PC-9 (cell line): ENCODE data around the gene HNF1A. TPM values are rescaled to one million over a fixed set of nuclear protein-coding genes. Genes with fewer than 3 reads are reported as not detected.

Experiments
- BruUV-seq: library from RNA; stranded (reverse); fragments of 400-500 nt; replicated peaks from 2 replicates; lab custom pipeline; 2021; lab: Mats Ljungman, UMichigan
- CTCF ChIA-PET: fragments of 300-600 bp; sonication (Branson Sonifier 250); formaldehyde crosslinking; loops from one replicate; lab custom pipeline; 2022; ENCODE audit warnings: antibody characterized with exemption; lab: Charles Lee
- POLR2A ChIA-PET: fragments of 300-600 bp; sonication (Branson Sonifier 250); formaldehyde crosslinking; loops from one replicate; lab custom pipeline; 2022; ENCODE audit warnings: antibody characterized with exemption; ENCODE audit not compliant: unreplicated experiment; lab: Charles Lee
- DNase-seq, 2 experiments: peaks; one replicate each; pipeline versions ENCODE4 v3.0.0 to v3.0.0-alpha.2; 2015 to 2022; ENCODE audit warnings: mixed read lengths in 1 of 2
- H2AFZ ChIP-seq: fragments of 200-600 bp; sonication (generic); 2 replicates; pipeline ENCODE4 v1.8.1; 2017; ENCODE audit warnings: antibody characterized with exemption
- H3F3A ChIP-seq: fragments of 200-600 bp; sonication (generic); 2 replicates; pipeline ENCODE4 v1.8.1; 2017; ENCODE audit warnings: antibody characterized with exemption, mild to moderate bottlenecking, low read depth; ENCODE audit not compliant: insufficient read depth
- H3K27ac ChIP-seq: fragments of 200-600 bp; sonication (generic); 2 replicates; pipeline ENCODE4 v1.6.1; 2016; ENCODE audit warnings: mixed run types
- H3K27me3 ChIP-seq: fragments of 200-600 bp; sonication (generic); 2 replicates; pipeline ENCODE4 v1.6.1; 2016; ENCODE audit warnings: low read depth, mixed run types; ENCODE audit not compliant: insufficient read depth
- H3K36me3 ChIP-seq: fragments of 200-600 bp; sonication (generic); 2 replicates; pipeline ENCODE4 v1.6.1; 2016; ENCODE audit warnings: low read depth, mixed run types
- H3K4me1 ChIP-seq: fragments of 200-600 bp; sonication (generic); replicated peaks from 2 replicates; pipeline ENCODE4 v1.6.1; 2016; ENCODE audit warnings: mixed run types; ENCODE audit not compliant: insufficient read depth
- H3K4me2 ChIP-seq: fragments of 200-600 bp; sonication (generic); 2 replicates; pipeline ENCODE4 v1.6.1; 2017; ENCODE audit warnings: mixed run types
- H3K4me3 ChIP-seq: fragments of 200-600 bp; sonication (generic); 2 replicates; pipeline ENCODE4 v1.6.1; 2016; ENCODE audit warnings: mixed run types
- H3K79me2 ChIP-seq: fragments of 200-600 bp; sonication (generic); 2 replicates; pipeline ENCODE4 v1.6.1; 2017; ENCODE audit warnings: low read depth, mixed run types
- H3K9me2 ChIP-seq: fragments of 200-600 bp; sonication (generic); 2 replicates; pipeline ENCODE4 v1.8.1; 2017; ENCODE audit warnings: mild to moderate bottlenecking; ENCODE audit not compliant: insufficient read depth
- H3K9me3 ChIP-seq: fragments of 200-600 bp; sonication (generic); 2 replicates; pipeline ENCODE4 v1.8.1; 2016; ENCODE audit warnings: low read depth; ENCODE audit not compliant: insufficient read depth
- H4K20me1 ChIP-seq: fragments of 200-600 bp; sonication (generic); 2 replicates; pipeline ENCODE4 v1.8.1; 2017; ENCODE audit not compliant: insufficient read depth
- EZH2 ChIP-seq: fragments of 200-600 bp; sonication (generic); IDR thresholded peaks from 2 replicates; pipeline ENCODE4 v1.8.0; 2017; ENCODE audit warnings: antibody characterized with exemption, low read depth
- intact Hi-C: fragments of 100-400 bp; cut with micrococcal nuclease; formaldehyde crosslinking; loops from one replicate; pipeline ENCODE4 v1.10.0; 2022; ENCODE audit not compliant: unreplicated experiment
- total RNA-seq: library from RNA; stranded (reverse); gene quantifications from 2 replicates; pipeline ENCODE4 v1.2.3, GENCODE V29; 2021
- TF ChIP-seq, protein P1 (sequence below): fragments of 200-600 bp; sonication (generic); conservative IDR thresholded peaks from 2 replicates; pipeline ENCODE4 v1.6.1; 2017; ENCODE audit warnings: mixed run types, antibody characterized with exemption, mild to moderate bottlenecking, moderate library complexity

HNF1A gene
- total RNA-seq, 1 experiment from 2014 or later: not detected

- H3K9me3 ChIP-seq: no peaks in the 10 kb centered on the region
- DNase-seq: peak; percentile 81
- POLR2A ChIA-PET: interaction anchor here (0.8 kb wide), 1 partner anchor 707 kb away, joined by 5 read pairs; no protein-coding TSS in a partner anchor
- peak within 1 kb of the TSS; percentile 66 for H3K4me3 ChIP-seq
- CTCF ChIA-PET: no interaction called here
- no peaks in the 10 kb centered on the region for H3F3A ChIP-seq
- BruUV-seq: TSS peak; percentile 59
- TF ChIP-seq EZH2: no peak
- TF ChIP-seq, protein P1, sequence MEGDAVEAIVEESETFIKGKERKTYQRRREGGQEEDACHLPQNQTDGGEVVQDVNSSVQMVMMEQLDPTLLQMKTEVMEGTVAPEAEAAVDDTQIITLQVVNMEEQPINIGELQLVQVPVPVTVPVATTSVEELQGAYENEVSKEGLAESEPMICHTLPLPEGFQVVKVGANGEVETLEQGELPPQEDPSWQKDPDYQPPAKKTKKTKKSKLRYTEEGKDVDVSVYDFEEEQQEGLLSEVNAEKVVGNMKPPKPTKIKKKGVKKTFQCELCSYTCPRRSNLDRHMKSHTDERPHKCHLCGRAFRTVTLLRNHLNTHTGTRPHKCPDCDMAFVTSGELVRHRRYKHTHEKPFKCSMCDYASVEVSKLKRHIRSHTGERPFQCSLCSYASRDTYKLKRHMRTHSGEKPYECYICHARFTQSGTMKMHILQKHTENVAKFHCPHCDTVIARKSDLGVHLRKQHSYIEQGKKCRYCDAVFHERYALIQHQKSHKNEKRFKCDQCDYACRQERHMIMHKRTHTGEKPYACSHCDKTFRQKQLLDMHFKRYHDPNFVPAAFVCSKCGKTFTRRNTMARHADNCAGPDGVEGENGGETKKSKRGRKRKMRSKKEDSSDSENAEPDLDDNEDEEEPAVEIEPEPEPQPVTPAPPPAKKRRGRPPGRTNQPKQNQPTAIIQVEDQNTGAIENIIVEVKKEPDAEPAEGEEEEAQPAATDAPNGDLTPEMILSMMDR: no peak
- H3K36me3 ChIP-seq: no peaks in the 10 kb centered on the region
- peaks cover 15% of the 10 kb centered on the region for H3K79me2 ChIP-seq
- intact Hi-C loops: no loop called here
- no peaks in the 10 kb centered on the region; the same call in 1 of the 2 replicates for H3K4me1 ChIP-seq
- peak within 1 kb of the TSS; percentile 50 for H3K27ac ChIP-seq
- H3K4me2 ChIP-seq: peak within 1 kb of the TSS; percentile 88
- H2AFZ ChIP-seq: peak within 1 kb of the TSS; percentile 68
- no peaks in the 10 kb centered on the region for H4K20me1 ChIP-seq
- no peaks in the 10 kb centered on the region for H3K27me3 ChIP-seq
- no peaks in the 10 kb centered on the region for H3K9me2 ChIP-seq
Observed at GRCh38 chr12:121015825-121016766, 37.8 kb downstream of the HNF1A start, which contains the start of gene C12orf43. Gene C12orf43, minus strand, starts transcription at chr12:121016487. Its CDS starts 13 bp downstream, at chr12:121016474.

DNA sequence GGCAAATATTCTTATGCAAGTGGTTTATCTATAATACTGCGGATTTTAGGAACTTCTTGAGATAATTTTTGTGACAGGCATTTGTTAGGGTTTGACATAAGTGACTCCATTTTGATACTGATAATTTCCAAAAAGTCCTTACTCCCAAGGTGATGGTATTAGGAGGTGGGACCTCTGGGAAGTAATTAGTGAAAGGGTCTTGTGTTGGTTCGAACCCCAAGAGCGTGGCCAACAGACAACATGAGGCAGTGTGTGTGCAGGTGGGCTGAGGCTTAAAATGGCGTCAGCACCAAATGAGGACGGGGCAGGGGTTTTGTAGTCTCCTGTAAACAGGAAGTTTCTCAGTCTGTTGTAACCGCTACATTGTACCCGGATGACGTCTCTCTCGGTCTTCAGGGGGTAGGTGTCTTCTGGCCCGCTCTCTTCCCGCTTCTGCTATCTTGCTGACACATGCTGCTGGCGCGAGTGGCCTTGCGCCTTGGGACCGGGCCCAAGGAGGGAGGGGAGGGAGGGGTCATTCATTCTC lies 39.7 kb downstream of the HNF1A start:
- Histone ChIP-seq H4K20me1 (no peaks in the 10 kb centered on the region), H3K4me3 (no peak overlapping the region), H3F3A (no peaks in the 10 kb centered on the region), H3K36me3 (no peaks in the 10 kb centered on the region), H3K27me3 (no peaks in the 10 kb centered on the region), H3K79me2 (peaks cover 15% of the 10 kb centered on the region), H3K9me2 (no peaks in the 10 kb centered on the region), H3K27ac (no peak overlapping the region), H3K4me1 (no peaks in the 10 kb centered on the region; the same call in 1 of the 2 replicates), H2AFZ (no peak overlapping the region), H3K9me3 (no peaks in the 10 kb centered on the region), H3K4me2 (no peak overlapping the region)
- TF ChIP-seq, protein P1: no peak
- TF ChIP-seq EZH2: no peak
- CTCF ChIA-PET: no interaction called here
- POLR2A ChIA-PET: interaction anchor here (0.6 kb wide), 1 partner anchor 8 kb away, joined by 4 read pairs; no protein-coding TSS in a partner anchor
- BruUV-seq: no TSS peak
- DNase-seq: no peak
- intact Hi-C loops: no loop called here

- Histone ChIP-seq H3K9me2 (no peaks in the 10 kb centered on the region), H2AFZ (no peak overlapping the region), H3K79me2 (peaks cover 15% of the 10 kb centered on the region), H3K36me3 (no peaks in the 10 kb centered on the region), H3K4me1 (no peaks in the 10 kb centered on the region; the same call in 1 of the 2 replicates), H3K4me2 (no peak overlapping the region), H3K9me3 (no peaks in the 10 kb centered on the region), H3K4me3 (no peak overlapping the region), H3K27me3 (no peaks in the 10 kb centered on the region), H3K27ac (no peak overlapping the region), H3F3A (no peaks in the 10 kb centered on the region), H4K20me1 (no peaks in the 10 kb centered on the region)
- TF ChIP-seq EZH2: no peak
- TF ChIP-seq, protein P1: no peak
- ChIA-PET CTCF (interaction anchor here (0.5 kb wide), 1 partner anchor 1088 kb away, joined by 5 read pairs; no protein-coding TSS in a partner anchor), POLR2A (no interaction called here)
- no TSS peak for BruUV-seq
- intact Hi-C loops: no loop called here
- no peak for DNase-seq
Observed at GRCh38 chr12:121018860-121019617, 40.7 kb downstream of the HNF1A start.
